Activated CD4-positive, alpha-beta T cell treated with anti-CD3 and anti-CD28 coated beads, Interleukin-2, amount 50 U/mL, for 1 hour (primary cell): ENCODE results near the gene NACC1.

Experiments used
- DNase-seq: peaks from one replicate; pipeline ENCODE4 v3.0.0-alpha.2; 2020

NACC1 gene

DNA sequence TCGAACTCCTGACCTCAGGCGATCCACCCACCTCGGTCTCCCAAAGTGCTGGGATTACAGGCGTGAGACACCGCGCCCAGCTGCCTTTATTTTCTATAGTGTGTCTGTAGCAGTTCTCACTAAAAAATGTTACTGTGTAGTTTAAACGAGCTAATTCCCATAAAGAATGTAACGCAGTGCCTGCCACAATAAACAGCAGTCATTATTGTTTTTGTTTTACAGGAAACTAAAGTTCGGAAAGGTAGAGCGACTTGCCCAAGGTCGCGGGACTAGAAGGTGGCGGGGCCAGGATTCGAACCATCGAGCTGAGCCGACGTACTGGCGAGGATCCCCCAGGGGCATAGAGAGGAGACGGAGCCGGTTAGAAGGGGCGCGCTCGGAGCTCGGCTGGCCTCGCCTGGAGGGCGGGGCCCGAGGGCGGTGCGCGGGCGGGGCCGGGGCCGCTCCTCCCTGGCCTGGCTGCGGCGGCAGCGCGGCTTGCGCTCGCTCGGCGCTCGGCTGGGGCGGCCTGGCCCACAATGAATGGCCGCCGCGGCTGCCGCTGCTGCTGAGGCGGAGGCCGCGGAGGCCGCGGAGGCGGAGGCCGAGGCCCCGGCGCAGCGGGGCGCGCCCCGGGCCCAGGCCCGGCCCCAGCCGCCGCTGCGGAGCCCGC lies at the start of gene NACC1:
TSS of gene NACC1 (plus strand) at position 493 of the 652 bp plus-strand sequence. CDS start 16,944 bp downstream, outside the sequence.
- DNase-seq: peak; percentile 84

DNA sequence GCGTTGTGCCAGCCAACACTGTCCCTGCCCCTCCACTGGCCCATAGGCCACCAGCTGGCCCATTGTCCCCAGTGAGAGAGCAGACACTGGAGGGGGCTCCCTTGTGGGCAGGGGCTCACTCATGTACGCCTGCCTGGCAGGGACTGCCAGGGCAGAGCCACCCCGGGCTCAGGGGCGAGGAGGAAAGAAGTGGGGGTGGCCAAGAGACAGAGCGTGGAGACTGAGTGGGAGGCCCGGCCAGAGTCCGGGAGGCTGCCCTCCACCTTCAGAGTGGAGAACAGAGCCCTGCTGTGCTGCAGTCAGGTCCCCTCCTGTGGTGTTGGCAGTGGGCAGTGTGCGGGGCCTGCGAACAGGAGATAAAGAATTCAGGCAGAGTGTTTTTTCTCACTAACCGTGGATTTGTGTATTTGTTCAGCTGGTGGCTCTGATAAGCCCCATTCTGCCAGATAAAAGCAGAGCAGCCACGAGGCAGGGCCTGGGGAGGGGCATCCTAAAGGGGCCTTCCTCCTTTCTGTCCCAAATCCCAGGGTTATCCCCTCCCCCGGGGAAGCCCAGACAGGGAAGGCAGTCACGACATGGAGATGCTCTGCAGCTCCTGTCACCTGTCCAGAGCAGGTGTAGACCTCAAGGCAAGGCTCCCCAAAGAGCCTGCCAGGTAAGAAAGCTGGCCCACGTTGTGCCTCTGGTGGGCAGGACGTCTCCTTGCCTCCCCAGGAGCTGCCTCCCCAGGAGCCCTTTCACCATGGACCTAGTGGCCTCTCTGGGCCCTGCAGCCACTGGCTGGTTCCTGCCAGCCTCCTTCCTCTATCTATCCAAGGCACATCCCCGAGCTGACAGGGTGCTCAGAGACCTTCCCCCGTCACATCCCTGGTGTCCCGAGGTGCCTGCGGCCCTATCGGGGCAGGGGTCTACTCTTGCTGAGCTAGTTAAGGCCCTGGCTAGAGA lies 48.4 kb upstream of the NACC1 start:
- DNase-seq: no peak

DNA sequence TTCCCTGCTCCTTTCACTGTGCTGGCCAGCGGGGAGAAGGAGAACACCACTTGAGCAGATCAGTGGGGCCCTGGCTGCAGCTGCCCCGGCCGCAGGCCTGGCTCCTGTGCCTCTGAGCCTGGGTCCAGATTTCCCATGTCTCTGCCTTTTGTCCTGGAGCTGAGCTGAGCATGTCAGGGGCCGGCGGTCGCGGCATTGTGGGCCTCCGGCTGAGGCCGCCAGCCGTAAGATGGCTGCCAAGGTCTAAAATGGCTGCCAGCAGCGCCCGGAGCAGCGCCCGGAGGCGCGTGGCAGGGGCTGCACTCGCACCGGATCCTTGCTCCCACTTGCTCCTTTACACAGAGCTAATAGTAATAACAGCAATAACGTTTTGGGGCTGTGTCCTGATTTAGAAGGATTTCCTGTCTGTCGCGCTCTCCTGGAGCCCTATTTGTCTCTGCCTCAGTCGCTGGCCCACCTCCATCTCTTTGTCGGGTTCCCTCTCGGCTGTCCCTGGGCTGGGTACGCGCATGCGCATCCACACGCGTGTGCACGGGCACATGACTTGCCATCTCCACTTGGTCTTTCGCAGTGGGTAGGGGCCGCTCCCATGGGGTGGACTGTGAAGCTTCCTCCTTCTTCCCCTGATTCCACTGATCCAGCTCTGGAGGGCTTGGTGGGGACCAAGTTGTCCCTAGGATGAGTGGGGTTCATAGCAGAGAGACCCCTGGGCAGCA lies 47.5 kb upstream of the NACC1 start:
- DNase-seq: no peak

DNA sequence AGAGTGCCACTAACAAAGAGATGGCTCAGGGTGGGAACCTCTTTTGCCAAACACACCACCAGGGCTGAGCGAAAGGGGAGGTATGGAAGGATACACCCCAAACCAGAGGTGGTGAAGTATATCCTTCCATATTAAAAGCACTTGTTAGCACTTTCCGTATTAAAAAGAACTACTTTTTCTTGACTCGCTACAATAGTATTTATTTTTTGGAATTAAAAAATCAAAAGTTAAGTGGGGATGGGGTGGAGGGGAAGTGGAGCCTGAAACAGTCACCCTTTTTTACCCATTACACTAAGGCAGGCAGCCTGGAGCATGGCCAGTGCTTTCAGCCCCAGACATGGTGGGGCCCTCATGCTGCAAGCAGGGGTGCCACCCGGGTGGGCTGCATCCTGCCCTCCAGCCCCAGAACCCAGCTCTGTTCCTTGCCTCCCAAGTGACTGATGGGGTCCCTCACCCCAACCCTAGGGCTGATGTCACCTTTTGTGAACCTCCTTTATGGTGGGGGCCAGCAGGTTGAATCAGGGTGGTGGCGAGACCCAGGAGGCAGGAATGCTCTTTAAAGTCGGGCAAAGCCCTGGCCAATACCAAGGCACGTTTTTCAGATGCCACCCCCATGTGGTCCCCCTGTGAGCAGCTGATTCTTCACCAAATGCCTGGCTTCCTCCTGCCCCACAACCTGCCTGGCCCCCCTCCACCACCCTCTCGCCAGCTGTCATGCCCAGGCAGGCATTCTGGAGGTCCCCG lies 46.4 kb upstream of the NACC1 start:
- no peak for DNase-seq

DNA sequence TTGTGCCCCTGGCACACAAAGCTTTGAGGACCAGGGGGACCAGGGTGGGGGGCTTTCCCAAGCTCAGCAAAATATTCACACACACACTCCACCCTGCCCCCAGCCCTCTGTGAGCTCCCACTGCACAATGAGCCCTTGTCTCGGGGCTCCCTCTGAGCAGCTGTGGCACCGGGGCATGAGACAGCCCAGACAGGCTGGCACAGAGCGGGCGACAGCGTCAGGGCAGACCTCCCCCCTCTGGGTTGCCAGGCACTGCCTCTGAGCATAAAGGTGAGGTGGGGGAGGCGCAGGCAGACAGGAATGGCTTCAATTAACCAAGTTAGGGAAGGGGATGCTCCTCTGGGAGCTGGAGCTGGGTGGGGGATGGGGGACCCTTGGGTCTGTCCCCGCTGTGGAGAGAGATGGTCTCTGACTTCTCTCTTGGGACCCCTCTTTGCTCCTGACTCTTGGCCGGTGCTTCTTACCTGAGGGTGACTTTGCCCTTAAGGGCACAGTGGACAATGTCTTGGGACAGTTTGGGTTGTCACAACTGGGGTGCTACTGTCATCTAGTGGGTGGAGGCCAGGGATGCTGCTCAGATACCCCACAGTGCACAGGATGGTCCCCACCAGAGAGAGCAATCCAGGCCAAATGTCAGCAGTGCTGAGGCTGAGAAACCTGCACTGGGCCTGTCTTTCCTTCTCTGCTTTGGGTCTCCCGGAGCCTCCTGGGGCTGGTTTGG lies 45.7 kb upstream of the NACC1 start:
- DNase-seq: no peak

DNA sequence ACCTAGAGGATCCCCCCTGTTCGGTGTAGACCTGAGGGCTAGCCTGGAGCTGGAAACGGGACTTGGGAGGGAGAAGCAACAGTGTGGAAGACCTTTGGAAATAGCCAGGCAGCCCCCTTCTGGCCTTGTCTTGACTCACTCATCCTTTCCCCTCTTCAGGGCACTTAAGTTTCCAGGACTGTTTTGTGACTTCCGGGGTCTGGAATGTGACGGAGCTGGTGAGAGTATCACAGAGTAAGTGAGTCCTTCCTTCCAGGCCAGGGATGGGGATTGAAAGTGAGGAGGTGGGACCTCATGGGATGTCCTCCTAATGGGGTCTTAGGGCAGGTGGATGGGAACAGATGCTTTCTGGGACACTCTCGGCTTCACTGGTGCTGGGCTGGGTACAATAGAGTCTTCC lies 44.8 kb upstream of the NACC1 start:
- DNase-seq: no peak

DNA sequence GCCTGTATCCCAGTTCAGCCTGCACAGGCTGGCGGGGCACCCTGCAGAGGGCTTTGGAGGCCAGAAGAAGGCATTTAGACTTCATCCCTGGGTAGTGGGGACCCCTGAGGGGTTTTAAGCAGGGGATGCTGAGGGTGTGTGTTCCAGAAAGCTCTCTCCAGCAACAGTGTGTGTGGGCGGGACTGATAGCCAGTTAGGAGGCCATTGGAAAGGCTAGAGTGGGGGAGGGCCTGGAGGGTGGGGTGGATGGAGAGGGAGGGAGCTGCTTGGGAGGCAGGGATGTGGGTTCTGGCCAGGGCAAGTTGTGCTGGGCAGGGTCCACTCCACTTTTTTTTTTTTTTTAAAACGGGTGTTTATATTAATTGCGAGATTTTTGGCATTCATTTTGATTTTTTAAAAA lies 43.7 kb upstream of the NACC1 start:
- DNase-seq: no peak

DNA sequence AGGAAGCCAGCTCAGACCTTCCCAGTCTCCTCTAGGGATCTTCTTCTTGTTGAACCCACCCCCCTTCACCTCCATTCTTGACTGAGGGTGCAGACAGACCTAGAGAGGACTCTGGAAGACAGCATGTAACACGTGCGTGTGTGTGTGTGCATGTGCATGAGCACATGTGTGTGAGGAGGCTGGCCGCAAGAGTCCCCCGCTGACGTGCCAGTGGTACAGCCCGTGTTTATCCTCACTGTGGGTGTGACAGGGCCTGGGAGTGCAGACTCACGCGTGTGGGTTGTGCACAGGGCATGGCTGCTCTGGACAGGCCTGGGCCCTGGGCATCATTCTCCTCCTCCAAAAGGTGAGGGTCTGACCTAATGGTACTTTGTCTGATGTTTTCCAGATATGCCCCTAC lies 41.7 kb upstream of the NACC1 start:
- no peak for DNase-seq

DNA sequence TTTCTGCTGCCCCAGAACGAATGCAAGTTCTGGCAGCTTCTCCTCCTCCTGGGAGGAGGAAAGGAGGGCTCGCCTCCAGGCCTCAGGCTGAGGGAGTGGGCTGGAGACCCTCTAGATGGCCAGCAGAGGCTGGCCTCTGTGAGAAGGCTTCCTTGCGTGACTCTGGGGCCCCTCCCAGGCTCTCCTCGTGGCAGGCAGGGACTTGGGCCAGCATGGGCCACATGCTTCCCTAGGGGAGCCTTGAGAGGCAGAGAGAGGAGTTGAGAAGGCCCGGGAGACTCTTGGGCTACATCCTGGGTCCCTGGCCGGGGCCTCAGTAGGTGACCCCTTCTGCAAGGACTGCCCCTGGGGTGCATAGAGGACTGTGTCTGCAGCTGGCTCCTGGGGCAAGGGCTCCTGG lies 41.3 kb upstream of the NACC1 start:
- no peak for DNase-seq

DNA sequence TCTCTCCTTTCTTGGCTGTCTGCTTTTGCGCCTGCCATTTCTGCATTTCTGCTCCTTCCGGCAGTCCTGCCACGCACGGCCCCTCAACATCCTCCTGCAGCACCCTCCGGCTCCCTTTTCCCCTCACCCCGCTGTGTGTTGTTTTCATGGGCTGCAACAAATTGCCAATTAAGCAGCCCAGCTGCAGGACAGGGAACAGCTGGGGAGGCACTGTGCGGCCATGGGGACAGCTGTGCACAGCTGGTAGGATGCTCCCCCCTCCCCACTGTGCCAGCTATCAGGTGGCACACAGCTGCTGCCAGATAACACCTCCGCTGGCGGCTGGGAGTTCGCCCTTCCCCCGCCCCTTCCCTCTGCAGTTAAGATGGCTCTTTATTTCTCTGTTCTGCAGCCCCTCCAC lies 40.8 kb upstream of the NACC1 start:
- no peak for DNase-seq

DNA sequence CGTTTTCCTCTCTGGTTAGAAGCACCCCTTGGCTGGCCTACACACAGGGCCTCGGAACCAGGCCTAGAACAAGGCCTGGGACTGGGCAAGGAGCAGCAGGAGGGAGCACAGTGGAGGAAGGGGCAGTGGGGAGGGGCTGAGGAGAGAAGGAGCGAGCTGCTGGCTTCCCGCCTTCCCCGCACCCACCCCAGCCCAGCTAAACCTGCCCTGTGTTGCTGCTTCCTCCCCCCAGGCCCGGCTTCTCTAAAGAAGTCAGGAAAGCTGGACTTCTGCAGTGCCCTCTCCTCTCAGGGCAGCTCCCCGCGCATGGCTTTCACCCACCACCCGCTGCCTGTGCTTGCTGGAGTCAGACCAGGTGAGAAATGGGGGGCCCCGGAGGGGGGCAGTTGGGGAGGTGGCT lies 39.7 kb upstream of the NACC1 start:
- DNase-seq: no peak

DNA sequence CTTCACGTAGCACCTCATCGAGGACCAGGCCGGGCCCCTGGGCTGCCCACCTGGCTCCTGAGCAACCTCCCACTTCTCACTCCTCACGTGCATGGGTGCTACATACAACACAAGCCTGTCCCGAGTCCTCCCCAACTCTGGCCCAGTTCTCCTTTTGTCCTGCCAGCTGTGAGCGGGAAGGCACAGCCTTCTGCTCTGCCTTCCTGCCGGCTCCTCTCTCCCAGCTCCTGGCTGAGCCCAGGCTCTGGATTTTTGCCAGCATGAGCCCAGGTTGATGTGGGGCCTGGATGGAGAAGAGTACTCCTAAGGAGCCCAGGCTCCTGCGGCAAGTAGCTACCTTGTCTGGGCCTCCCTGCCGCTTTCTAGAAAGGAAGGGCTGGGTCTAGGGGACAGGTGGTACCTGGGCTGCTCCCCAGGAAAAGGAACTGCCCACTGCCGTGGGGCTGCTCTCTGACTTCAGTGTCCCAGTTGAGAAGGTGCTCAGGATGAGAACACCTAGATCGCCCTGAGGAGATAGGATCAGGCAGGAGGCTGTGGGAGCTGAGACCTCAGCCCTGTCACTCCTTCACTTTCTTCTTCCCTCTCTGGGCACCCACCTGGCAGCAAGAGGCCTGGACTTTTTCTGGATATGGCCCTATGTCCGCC lies 39.0 kb upstream of the NACC1 start:
- no peak for DNase-seq

DNA sequence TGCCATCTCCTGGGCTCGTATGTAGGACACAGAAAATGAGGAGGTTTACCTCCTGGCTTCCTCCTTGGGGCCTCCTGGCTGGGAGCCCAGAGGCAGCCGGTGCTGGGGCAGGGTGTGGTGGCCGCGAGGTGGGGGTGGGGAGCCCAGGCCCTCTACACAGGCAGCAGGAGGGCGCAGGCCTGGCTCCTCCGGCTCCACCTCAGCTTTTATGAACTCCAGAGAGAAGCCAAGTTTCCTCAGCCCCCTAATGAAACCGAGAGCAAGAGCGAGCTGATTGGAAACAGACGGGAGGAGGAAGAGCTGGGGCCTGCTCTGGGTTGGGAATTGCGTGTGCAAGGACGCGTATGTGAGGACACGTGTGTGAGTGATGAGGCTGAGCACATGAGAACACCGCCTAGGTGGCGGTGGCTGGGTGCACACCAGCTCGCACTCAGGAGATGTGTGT lies 38.5 kb upstream of the NACC1 start:
- DNase-seq: no peak

DNA sequence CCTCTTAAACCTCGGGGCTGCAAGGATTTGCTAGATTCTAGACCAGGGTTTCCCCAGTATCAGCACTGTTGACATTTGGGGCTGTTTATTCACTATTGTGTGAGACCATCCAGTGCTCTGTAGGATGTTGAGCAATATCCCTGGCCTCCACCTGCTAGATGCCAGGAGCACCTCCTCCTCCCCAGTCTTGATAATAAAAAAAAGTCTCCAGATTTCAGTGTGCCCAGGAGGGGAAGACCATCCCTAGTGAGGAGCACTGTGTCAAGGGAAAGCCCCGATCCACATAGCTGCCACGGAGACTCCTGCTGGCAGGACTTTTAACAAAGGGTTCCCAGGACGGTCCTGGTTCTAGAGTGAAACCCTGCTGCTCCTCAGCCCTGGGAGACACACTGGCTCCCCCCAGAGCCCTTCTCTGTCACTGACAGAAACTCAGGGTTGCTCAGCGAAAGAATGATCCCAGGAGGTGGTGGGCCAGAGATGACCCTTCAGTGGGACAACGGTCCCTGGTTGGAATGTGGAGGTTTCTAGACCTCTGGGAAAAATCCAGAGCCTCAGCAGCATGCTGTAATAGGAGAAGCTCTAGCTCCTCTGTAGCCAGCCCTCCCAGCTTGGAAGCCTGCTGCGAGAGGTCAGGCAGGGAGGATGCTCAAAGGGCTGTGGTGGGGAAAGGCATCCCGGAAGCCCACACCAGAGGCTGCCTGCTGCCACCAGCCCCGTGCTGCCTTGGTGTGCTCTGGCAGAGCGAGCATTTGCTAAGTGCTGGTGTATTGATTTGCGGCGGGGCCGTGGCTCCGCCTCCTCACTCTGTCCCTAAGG lies 35.7 kb upstream of the NACC1 start:
- no peak for DNase-seq

DNA sequence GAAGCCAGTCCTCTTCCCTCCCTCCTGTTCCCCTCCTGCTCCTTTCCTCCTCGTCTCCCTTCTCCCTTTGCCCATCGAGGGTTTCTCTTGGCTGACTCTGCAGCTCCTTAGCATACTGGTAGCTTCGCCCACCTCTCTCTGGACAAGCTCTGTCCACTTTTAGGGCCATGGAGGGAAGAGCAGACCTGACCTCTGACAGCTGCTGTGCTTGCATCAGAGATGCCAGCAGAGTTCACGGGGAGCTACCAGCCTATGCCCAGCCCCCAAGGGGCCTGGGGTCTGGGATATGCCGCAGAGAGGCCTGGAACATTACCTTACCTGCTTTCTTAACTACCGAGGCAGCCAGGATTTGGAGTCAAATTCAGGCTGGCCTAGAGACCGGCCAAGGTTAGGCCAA lies 35.1 kb upstream of the NACC1 start:
- DNase-seq: no peak

DNA sequence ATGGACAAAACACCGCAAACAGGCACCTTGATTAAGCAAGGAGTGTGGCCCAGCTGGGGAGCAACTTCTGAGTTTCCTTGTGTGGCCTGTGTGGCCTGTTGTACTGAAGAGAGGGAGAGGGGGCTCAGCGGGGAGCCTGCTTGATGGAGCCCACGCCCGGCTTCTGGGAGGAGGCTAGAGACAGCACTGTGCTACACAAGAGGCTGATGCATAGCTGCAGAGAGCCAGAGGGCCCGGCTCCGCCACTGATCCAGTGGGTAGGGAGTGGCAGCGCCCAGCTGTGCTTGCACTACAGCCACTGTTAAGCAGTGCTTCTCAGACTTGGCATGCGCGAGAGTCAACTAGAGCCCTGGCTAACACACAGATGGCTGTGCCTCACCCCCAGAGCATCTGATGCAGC lies 34.4 kb upstream of the NACC1 start:
- no peak for DNase-seq

DNA sequence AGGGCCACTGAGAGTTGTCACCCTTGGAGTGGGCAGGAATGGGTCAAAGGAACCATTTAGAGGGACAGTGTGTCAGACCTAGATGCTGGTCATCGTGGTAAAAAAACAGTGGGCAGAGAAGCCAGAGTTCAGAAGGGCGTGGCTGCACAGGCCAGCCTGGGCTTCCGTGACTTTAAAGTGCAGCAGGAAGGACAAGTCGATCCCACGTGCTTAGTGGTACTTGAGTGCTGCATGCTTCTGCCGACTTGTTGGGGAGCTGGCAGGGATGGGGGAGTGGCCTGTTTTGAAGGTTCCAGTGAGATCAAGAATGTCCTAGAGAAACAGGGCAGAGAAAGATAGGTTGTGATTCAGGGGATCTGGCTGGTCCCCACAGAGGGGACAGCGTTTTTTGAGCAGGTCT lies 32.4 kb upstream of the NACC1 start:
- DNase-seq: no peak

DNA sequence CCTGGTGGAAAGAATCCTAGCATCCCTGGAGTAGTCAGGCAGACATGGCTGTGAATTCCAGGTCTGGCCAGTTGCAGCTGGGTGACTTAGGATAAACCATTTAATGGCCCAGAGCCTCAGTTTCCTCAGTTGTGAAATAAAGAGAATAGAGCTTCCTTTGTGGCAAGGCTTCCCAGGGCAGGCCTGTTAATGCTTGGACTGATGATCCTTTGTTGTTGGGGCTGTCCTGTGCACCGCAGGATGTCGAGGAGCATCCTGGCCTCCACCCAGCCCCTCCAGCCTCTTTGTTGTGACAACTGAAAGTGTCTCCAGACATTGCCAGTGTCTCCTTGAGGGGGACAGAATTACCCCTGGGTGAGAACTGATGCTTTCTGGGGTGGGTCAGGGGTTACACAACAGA lies 31.7 kb upstream of the NACC1 start:
- DNase-seq: no peak

DNA sequence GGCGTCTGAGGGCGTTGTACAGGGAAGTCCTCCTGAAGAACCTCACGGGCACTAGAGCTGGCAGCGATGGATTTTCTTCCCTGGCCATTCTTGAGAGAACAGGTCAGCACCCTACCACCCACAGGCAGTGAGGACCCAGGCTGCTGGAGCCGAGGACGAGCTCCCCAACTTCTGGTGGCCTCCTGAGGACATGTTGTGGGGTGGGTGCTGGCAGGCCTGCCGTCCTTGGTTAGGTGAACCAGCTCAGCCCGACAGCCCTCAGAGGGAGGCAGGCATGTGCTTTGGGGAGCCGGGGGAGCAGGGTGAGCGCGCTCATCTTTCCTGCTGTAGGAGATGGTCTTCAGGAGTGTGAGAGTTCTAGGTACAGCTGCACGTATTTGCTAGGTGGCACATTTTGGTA lies 30.8 kb upstream of the NACC1 start:
- no peak for DNase-seq

DNA sequence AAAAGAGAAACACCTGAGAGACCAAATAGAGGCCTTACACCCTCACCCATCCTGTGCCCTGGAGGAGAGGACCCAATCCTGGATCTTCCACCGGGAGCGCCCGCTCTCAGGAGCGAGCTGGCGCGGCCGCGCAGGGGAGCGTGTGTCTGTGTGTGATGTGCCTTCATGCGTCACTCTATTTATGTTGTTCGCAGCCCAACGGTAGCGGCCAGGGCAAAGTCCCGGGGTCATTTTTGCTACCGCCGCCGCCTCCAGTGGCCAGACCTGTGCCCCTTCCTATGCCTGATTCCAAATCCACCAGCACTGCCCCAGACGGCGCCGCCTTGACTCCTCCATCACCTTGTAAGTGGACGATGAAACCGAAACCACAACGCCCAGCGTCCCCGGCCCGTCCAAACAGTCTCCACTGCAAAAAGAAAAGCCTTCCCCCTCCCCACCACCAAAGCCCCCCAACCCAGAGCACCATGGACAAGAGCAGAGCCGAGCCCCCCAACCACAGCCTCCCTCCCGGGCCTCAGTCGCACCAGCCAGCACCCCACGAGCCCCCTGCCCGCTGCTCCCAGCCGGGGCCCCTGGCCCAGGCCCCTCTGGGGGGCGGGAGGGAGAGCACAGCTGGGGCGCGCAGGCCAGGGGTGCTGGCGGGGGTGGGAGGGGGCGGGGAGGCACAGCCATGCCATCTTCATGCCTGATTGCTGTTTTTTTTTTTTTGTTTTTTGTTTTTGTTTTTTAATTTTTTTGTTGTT lies 30.1 kb upstream of the NACC1 start:
- no peak for DNase-seq
